HepG2 (cell line): ENCODE measurements around the gene AUH. TPM values are rescaled to one million over a fixed set of nuclear protein-coding genes. Genes with fewer than 3 reads are reported as not detected.

Experiments
- ETV6 ChIP-seq: sonication (generic); formaldehyde crosslinking; conservative IDR thresholded peaks from 2 replicates; pipeline ENCODE4 v1.4.0; 2020; ENCODE audit warnings: missing genetic modification reagents
- HNF4A ChIP-seq: sonication (generic); formaldehyde crosslinking; IDR thresholded peaks from 2 replicates; pipeline ENCODE4 v1.4.0; 2020; ENCODE audit warnings: missing genetic modification reagents
- HOXA3 ChIP-seq: sonication (generic); formaldehyde crosslinking; IDR thresholded peaks from 2 replicates; pipeline ENCODE4 v1.5.0; 2020; ENCODE audit warnings: missing genetic modification reagents
- MBNL3 ChIP-seq: fragments of 250-450 bp; sonication (Bioruptor Pico); conservative IDR thresholded peaks from 2 replicates; pipeline ENCODE4 v1.8.0; 2022; ENCODE audit warnings: mild to moderate bottlenecking, inconsistent platforms
- PAF1 ChIP-seq: IDR thresholded peaks from 2 replicates; pipeline ENCODE4 v1.6.1; 2016; ENCODE audit warnings: missing genetic modification reagents, missing compliant biosample characterization
- PRDM15 ChIP-seq: sonication (generic); formaldehyde crosslinking; IDR thresholded peaks from 2 replicates; pipeline ENCODE4 v1.4.0; 2020; ENCODE audit warnings: missing genetic modification reagents
- RARA ChIP-seq: IDR thresholded peaks from 2 replicates; pipeline ENCODE4 v1.6.1; 2016; ENCODE audit warnings: missing genetic modification reagents, missing compliant biosample characterization
- SMARCE1 ChIP-seq: fragments of 450-650 bp; IDR thresholded peaks from 2 replicates; pipeline ENCODE4 v1.6.1; 2017; ENCODE audit warnings: borderline replicate concordance
- TCF7L2 ChIP-seq: IDR thresholded peaks from 2 replicates; pipeline ENCODE4 v1.6.1; 2011; ENCODE audit warnings: mild to moderate bottlenecking, low read depth, low read length, moderate library complexity
- XRCC5 ChIP-seq: fragments of 200-400 bp; formaldehyde crosslinking; optimal IDR thresholded peaks from 2 replicates; pipeline ENCODE3; 2017; ENCODE audit warnings: mild to moderate bottlenecking, low read length
- ZNF367 ChIP-seq: sonication (generic); formaldehyde crosslinking; IDR thresholded peaks from 2 replicates; pipeline ENCODE4 v1.4.0; 2020; ENCODE audit warnings: missing genetic modification reagents, borderline replicate concordance
- ZNF431 ChIP-seq: sonication (generic); formaldehyde crosslinking; IDR thresholded peaks from 2 replicates; pipeline ENCODE4 v1.9.0; 2022; ENCODE audit warnings: missing genetic modification reagents, low read depth, mild to moderate bottlenecking, borderline replicate concordance
- ZNF556 ChIP-seq: sonication (generic); formaldehyde crosslinking; IDR thresholded peaks from 2 replicates; pipeline ENCODE4 v1.4.0; 2020; ENCODE audit warnings: mild to moderate bottlenecking, missing genetic modification reagents, borderline replicate concordance
- ZNF800 ChIP-seq: sonication (generic); formaldehyde crosslinking; IDR thresholded peaks from 2 replicates; pipeline ENCODE4 v1.4.0; 2020; ENCODE audit warnings: missing genetic modification reagents
- polyA plus RNA-seq, 8 experiments: library from polyadenylated mRNA; depleted of rRNA in 3 of 8; stranded (reverse) in 7 of 8; unstranded in 1 of 8; fragments of >200 nt; fragmentation: Illumina TruSeq in 4 of 8; extraction: Trizol in 4 of 8; gene quantifications; 2 replicates each; pipeline versions ENCODE4 v1.2.1 to v1.2.3, GENCODE V29; 2011 to 2016; ENCODE audit warnings: low read depth in 4 of 8, missing spikeins in 1 of 8, mixed read lengths in 1 of 8; ENCODE audit not compliant: insufficient read depth in 1 of 8
- total RNA-seq, 5 experiments: library from RNA; depleted of rRNA; stranded (reverse); fragments of >200 nt; fragmentation: Illumina TruSeq; extraction: Trizol; gene quantifications; 2 replicates each; pipeline ENCODE4 v1.2.3, GENCODE V29; 2016; ENCODE audit warnings: low read depth in 1 of 5
- TF ChIP-seq, protein P1 (sequence below): sonication (generic); formaldehyde crosslinking; IDR thresholded peaks from 2 replicates; pipeline ENCODE4 v1.4.0; 2020; ENCODE audit warnings: missing genetic modification reagents; ENCODE audit errors: not compliant biosample characterization
- TF ChIP-seq, protein P2 (sequence below): sonication (generic); formaldehyde crosslinking; IDR thresholded peaks from 2 replicates; pipeline ENCODE4 v1.4.0; 2020; ENCODE audit warnings: missing genetic modification reagents
- TF ChIP-seq, protein P3 (sequence below): sonication (generic); formaldehyde crosslinking; IDR thresholded peaks from 2 replicates; pipeline ENCODE4 v1.5.1; 2020; ENCODE audit warnings: missing genetic modification reagents, mild to moderate bottlenecking, borderline replicate concordance
- TF ChIP-seq, protein P4 (sequence below): IDR thresholded peaks from 2 replicates; pipeline ENCODE4 v1.6.1; 2016; ENCODE audit warnings: control low read depth

The AUH gene
- total and polyA plus RNA-seq, 2 of the 13 experiments (the other 11 are each of a cell fraction or from before 2014, with no cell fraction given): 25.8 to 31.9 TPM

GRCh38 chr9:91361291-91362050, at the start of gene AUH (continued):
- TF ChIP-seq HNF4A (CRISPR knock-in tag) (0 out of 2 replicates have a peak, but pooled peaks have one; percentile 11), ZNF556 (CRISPR knock-in tag) (no peak), PRDM15 (0 out of 2 replicates have a peak, but pooled peaks have one; percentile 11), ZNF800 (CRISPR knock-in tag) (0 out of 2 replicates have a peak, but pooled peaks have one; percentile 58), ETV6 (peak; percentile 40; the same call in 1 of the 2 replicates), RARA (no peak), HOXA3 (CRISPR knock-in tag) (peak; percentile 93), TCF7L2 (no peak), XRCC5 (peak; percentile 16), SMARCE1 (no peak), ZNF431 (CRISPR knock-in tag) (peak; percentile 42; the same call in 1 of the 2 replicates), MBNL3 (CRISPR knock-in tag) (no peak), ZNF367 (CRISPR knock-in tag) (no peak), PAF1 (CRISPR knock-in tag) (no peak)
- TF ChIP-seq, protein P1, sequence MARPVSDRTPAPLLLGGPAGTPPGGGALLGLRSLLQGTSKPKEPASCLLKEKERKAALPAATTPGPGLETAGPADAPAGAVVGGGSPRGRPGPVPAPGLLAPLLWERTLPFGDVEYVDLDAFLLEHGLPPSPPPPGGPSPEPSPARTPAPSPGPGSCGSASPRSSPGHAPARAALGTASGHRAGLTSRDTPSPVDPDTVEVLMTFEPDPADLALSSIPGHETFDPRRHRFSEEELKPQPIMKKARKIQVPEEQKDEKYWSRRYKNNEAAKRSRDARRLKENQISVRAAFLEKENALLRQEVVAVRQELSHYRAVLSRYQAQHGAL (CRISPR knock-in tag): no peak
- TF ChIP-seq, protein P2, sequence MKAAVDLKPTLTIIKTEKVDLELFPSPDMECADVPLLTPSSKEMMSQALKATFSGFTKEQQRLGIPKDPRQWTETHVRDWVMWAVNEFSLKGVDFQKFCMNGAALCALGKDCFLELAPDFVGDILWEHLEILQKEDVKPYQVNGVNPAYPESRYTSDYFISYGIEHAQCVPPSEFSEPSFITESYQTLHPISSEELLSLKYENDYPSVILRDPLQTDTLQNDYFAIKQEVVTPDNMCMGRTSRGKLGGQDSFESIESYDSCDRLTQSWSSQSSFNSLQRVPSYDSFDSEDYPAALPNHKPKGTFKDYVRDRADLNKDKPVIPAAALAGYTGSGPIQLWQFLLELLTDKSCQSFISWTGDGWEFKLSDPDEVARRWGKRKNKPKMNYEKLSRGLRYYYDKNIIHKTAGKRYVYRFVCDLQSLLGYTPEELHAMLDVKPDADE (CRISPR knock-in tag): 0 out of 2 replicates have a peak, but pooled peaks have one; percentile 47
- TF ChIP-seq, protein P3, sequence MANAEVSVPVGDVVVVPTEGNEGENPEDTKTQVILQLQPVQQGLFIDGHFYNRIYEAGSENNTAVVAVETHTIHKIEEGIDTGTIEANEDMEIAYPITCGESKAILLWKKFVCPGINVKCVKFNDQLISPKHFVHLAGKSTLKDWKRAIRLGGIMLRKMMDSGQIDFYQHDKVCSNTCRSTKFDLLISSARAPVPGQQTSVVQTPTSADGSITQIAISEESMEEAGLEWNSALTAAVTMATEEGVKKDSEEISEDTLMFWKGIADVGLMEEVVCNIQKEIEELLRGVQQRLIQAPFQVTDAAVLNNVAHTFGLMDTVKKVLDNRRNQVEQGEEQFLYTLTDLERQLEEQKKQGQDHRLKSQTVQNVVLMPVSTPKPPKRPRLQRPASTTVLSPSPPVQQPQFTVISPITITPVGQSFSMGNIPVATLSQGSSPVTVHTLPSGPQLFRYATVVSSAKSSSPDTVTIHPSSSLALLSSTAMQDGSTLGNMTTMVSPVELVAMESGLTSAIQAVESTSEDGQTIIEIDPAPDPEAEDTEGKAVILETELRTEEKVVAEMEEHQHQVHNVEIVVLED (CRISPR knock-in tag): peak; percentile 63; the same call in 1 of the 2 replicates
- TF ChIP-seq, protein P4, sequence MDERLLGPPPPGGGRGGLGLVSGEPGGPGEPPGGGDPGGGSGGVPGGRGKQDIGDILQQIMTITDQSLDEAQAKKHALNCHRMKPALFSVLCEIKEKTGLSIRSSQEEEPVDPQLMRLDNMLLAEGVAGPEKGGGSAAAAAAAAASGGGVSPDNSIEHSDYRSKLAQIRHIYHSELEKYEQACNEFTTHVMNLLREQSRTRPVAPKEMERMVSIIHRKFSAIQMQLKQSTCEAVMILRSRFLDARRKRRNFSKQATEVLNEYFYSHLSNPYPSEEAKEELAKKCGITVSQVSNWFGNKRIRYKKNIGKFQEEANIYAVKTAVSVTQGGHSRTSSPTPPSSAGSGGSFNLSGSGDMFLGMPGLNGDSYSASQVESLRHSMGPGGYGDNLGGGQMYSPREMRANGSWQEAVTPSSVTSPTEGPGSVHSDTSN (CRISPR knock-in tag): no peak
